Stimulated activated CD8-positive, alpha-beta memory T cell treated with anti-CD3 and anti-CD28 coated beads, Interleukin-7, amount 100 ng/mL, for 1 hour (primary cell): ENCODE results near the gene PDHB.
"Not testable (repeated sequence)": the region's sequence is repeated elsewhere in the genome, so short reads cannot be mapped to it uniquely, and the experiment has no call there.

Experiments
- DNase-seq, 2 donors: peaks; one replicate each; pipeline ENCODE4 v3.0.0-alpha.2; 2020; ENCODE audit warnings: low read depth in 2 of 2

The PDHB gene

GRCh38 chr3:58437276-58437675, 3.6 kb upstream of the PDHB start:
- not testable (repeated sequence) for DNase-seq

DNA sequence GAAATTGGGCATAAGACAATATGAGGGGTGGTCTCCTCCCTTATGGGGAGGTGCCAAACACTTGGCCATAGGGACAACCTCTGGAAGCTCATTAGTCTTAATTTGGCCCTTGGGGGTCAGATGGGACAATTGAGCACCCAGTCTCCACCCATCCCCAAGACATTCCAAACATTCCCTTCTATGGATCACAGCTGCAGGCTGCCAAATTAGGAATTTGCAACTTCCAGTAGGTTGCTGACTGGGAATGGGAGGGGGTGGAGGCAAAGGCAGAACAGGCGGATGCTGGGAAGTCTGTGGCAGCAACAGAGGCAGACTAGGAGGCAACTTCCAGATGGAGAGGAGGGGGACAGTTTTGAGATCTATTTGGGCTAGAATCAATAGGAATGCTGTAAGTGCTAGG, 1.4 kb upstream of the PDHB start:
- DNase-seq: no peak

DNA sequence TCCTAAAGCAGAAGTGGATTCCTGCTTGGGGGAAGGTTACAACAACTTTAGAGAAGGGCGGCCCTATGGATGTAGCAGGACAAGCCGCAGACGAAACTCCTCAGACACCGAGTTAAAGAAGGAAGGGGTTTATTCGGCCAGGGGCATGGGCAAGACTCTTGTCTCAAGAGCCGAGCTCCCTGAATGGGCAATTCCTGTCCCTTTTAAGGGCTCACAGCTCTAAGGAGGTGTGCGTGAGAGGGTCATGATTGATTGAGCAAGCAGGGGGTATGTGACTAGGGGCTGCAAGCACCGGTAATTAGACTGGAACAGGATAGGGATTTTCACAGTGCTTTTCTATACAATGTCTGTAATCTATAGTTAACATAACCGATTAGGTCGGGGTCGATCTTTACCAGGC, 879 bp upstream of the PDHB start:
- no peak for DNase-seq

- no peak for DNase-seq
Observed at GRCh38 chr3:58434168-58434504, 504 bp upstream of the PDHB start.

DNA sequence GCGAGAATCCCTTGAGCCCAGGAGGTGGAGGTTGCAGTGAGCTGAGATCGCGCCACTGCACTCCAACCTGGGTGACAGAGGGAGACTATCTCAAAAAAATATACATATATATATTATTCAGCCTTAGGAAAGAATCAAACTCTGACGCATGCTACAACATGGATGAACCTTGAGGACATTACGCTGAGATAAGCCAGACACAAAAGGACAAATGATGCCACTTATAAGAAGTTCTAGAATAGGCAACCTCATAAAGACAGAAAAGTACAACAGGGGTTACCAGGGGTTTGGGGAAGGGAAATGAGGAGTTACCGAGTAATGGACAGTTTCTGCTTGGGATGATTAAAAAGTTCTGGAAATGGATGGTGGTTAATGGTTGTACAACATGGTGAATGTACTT, 727 bp downstream of the PDHB start:
- no peak for DNase-seq

DNA sequence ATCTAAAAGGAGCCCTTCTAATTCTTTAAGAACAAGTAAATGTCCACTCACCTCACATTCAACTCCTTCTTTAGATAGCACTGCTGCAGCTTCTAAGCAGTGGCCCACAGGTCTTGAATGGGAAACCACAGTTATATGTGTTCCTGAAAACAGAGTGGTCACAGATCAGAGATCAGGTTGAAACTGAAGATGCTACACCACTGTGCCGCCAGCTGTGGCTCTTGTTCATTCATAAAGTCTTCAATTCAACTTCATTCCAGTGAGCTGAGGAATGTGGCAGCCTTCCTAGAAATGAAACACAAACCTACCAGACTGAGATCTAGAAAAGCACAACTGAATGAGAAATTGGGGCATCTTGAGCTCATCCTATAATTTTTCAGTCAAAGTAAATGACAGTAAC, 4.0 kb downstream of the PDHB start:
- DNase-seq: no peak

GRCh38 chr3:58427661-58428361, 5.8 kb downstream of the PDHB start:
- no peak for DNase-seq

- DNase-seq: no peak
Observed at GRCh38 chr3:58425782-58426181, 7.8 kb downstream of the PDHB start.

DNA sequence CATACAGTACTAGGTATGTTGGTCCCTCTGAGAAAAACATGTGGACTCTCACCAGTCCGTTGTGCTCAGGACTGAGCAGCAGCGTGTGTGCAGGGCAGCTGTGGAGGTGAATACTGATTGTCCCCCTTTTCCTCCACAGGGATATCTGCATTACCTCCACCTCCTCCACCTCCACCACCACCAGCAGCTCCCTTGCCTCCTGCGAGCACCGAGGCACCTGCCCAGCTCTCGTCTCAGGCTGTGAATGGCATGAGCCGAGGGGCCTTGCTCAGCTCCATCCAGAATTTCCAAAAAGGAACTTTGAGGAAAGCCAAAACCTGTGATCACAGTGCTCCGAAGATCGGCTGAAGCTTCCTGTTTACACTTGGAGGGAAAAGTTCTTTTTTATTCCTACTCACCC, 9.0 kb downstream of the PDHB start:
- no peak for DNase-seq

- no peak for DNase-seq
Observed at GRCh38 chr3:58422756-58423325, 10.8 kb downstream of the PDHB start.

- no peak for DNase-seq
Observed at GRCh38 chr3:58421004-58421403, 12.6 kb downstream of the PDHB start.

GRCh38 chr3:58419780-58420507, 13.7 kb downstream of the PDHB start:
- no peak for DNase-seq

DNA sequence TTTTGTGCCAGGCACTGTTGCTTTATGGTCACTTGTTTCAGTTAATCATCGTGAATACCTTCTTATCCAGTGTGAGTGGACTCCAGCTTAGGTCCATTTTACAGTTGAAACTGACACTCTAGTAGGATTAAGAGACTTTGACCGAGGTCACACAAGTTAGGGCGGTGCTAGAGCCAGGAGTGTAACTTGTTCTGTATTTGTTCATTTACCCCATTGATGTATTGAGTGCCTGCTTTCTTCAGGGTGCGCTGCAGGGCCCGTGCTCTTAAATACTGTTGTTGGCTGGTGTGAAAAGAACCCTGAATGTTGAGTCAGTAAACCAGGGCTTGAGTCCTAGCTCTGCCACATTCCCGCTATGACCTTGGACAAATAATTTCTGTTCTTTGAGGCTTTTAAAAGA, 15.4 kb downstream of the PDHB start:
- DNase-seq: no peak

GRCh38 chr3:58417075-58417474, 16.6 kb downstream of the PDHB start:
- no peak for DNase-seq

GRCh38 chr3:58416191-58416590, 17.4 kb downstream of the PDHB start:
- DNase-seq: no peak

DNA sequence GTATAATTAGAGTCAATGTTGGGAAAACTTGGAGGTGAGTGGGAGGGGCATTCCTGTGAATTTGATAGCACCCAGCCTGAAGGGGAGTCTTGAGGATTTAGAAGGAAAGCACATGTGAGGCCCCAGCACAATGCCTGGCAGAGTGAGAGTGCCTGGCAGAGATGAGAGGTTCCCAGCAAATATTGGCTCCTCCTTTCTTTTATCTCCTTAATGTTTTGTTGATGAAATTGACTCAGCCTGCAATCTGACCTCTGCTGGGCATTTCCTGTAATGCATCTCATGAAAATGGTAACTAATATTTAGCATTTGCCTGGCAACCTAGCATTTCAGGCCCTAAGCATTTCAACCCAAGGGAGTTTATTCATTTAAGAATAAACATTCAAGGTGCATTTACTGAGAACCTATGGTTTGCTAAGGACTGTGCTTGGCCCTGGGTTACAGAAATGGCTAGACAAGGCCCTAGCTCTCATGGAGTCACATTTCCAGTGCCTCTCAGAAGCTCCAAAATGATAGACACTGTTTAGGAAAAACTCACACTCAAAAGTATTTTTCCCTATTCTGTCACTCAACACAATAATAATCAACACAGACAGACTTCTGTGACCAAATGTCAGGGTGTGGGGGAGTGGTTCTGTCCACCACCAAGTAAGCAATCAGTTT, 19.0 kb downstream of the PDHB start:
- no peak for DNase-seq

DNA sequence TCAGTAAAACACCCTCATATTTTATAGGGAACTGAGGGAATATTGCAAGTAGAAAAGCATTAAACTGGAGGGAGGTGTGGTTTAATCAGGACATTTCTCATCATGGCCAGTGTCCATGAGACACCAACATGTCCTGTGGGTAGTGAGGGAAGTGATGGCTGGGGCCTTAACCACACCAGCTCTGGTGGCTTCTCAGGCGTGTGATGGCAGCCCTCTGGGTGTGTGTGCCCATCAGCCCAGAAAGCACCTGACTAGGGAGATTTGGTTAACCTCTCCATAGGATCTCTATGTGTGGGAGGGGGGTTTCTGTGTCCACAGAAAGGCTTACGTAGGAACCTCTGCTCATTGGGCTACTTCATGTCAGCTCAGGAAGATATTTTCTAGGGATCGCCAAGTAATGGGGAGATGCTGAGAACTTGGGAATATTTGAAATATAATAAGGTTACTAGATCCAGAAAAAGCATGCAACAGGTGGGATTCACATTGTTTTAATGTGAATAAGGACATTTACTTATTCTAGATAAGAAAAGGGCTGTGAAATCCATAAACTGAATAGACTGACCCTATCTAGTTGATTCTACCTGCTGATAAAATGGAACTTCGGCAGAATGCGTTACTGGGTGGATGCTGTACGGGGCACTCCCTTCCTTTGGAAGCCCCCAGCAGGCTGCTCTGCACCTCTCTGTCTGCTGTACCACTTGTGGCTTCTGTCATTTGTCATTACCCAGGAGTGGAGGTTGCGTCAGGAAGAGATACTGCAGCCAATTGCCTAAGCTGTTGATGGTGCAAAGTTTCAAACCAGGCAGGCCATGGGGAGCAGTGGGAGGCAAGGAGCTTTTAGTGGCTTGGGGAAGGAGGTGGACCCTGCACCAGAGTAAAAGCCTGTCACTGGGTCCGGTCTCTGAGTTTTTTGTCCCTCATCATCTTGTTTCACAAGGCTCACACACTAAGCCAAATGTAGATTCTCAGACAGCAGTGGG, 21.5 kb downstream of the PDHB start:
- no peak for DNase-seq

GRCh38 chr3:58411036-58411435, 22.6 kb downstream of the PDHB start:
- DNase-seq: no peak

GRCh38 chr3:58409663-58410062, 24.0 kb downstream of the PDHB start:
- no peak for DNase-seq

GRCh38 chr3:58408906-58409305, 24.7 kb downstream of the PDHB start:
- DNase-seq: no peak

- DNase-seq: no peak
Observed at GRCh38 chr3:58404396-58404795, 29.2 kb downstream of the PDHB start.
